Body of pancreas (tissue), 4 donors: ENCODE measurements around the gene COG6. TPM values are rescaled to one million over a fixed set of nuclear protein-coding genes. Genes with fewer than 3 reads are reported as not detected.

Experiments
- ATAC-seq: fragments of 150-250 bp; one replicate; pipeline ENCODE4 v1.9.1; 2016
- DNase-seq, 4 donors: peaks; one replicate each; pipeline ENCODE4 v3.0.0-alpha.2; 2019
- H3K27ac ChIP-seq, 4 donors: fragments of 200-600 bp; sonication (generic); 1 replicate in 3 of 4; 2 replicates in 1 of 4; pipeline versions ENCODE4 v1.5.1 to v1.6.1; 2016 to 2019; ENCODE audit warnings: mild to moderate bottlenecking in 1 of 4, mixed read lengths in 1 of 4, moderate library complexity in 1 of 4
- H3K27me3 ChIP-seq, 2 donors: fragments of 200-600 bp; sonication (generic); one replicate each; pipeline ENCODE4 v1.6.0; 2016; ENCODE audit warnings: mild to moderate bottlenecking in 1 of 2
- H3K36me3 ChIP-seq, 2 donors: fragments of 200-600 bp; sonication (generic); replicated peaks in 1 of 2; 2 replicates each; pipeline ENCODE4 v1.5.1; 2016; ENCODE audit warnings: low read depth in 2 of 2; ENCODE audit not compliant: insufficient read depth in 1 of 2
- H3K4me1 ChIP-seq: fragments of 200-600 bp; sonication (generic); one replicate; pipeline ENCODE4 v1.6.0; 2016
- H3K4me3 ChIP-seq, 2 donors: fragments of 200-600 bp; sonication (generic); 1 replicate in 1 of 2; 2 replicates in 1 of 2; pipeline ENCODE4 v1.5.1; 2016 to 2019
- H3K9me3 ChIP-seq, 3 donors: fragments of 200-600 bp; sonication (generic); 1 replicate in 2 of 3; 2 replicates in 1 of 3; pipeline ENCODE4 v1.5.1; 2016
- POLR2A ChIP-seq, 3 donors: fragments of 450-650 bp; IDR thresholded peaks; one replicate each; pipeline ENCODE4 v1.6.1; 2016; ENCODE audit warnings: antibody characterized with exemption in 3 of 3, mild to moderate bottlenecking in 2 of 3
- WGBS, 2 donors: methylation state at CpG; one replicate each; pipeline ENCODE4 v1.1.5; 2017; 5-methylcytosine and 5-hydroxymethylcytosine counted together
- intact Hi-C: fragments of 100-400 bp; cut with DNase I; formaldehyde crosslinking; loops from one replicate; pipeline ENCODE4 v1.15.1; 2023
- total RNA-seq, 2 donors: library from RNA; depleted of rRNA; stranded (reverse); fragments of >200 nt; gene quantifications; one replicate each; pipeline ENCODE4 v1.1.0, GENCODE V29; 2016
- TF ChIP-seq, protein P1 (sequence below), 7 experiments: fragments of 450-650 bp in 4 of 7; fragments of 200-600 bp in 3 of 7; sonication (generic) in 3 of 7; IDR thresholded peaks; one replicate each; pipeline ENCODE4 v1.5.1; 2016 to 2019; ENCODE audit warnings: antibody characterized with exemption in 7 of 7

Gene COG6
- total RNA-seq, 2 donors from 2014 or later = 13.5 to 17.9 TPM

- Histone ChIP-seq H3K4me1 (peaks cover 2% of the 10 kb centered on the region), H3K4me3 (no peak overlapping the region), H3K27me3 (no peaks in the 10 kb centered on the region), H3K36me3 (no peaks in the 10 kb centered on the region), H3K9me3 (no peaks in the 10 kb centered on the region), H3K27ac (no peak overlapping the region)
- 74 to 86% methylated on average over 1 of the region's 1 CpG for WGBS, 2 donors
- ATAC-seq (no peak), DNase-seq (no peak)
- intact Hi-C loops = no loop called here
- TF ChIP-seq, protein P1, sequence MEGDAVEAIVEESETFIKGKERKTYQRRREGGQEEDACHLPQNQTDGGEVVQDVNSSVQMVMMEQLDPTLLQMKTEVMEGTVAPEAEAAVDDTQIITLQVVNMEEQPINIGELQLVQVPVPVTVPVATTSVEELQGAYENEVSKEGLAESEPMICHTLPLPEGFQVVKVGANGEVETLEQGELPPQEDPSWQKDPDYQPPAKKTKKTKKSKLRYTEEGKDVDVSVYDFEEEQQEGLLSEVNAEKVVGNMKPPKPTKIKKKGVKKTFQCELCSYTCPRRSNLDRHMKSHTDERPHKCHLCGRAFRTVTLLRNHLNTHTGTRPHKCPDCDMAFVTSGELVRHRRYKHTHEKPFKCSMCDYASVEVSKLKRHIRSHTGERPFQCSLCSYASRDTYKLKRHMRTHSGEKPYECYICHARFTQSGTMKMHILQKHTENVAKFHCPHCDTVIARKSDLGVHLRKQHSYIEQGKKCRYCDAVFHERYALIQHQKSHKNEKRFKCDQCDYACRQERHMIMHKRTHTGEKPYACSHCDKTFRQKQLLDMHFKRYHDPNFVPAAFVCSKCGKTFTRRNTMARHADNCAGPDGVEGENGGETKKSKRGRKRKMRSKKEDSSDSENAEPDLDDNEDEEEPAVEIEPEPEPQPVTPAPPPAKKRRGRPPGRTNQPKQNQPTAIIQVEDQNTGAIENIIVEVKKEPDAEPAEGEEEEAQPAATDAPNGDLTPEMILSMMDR (IDR thresholded peaks at IDR 0.05) = no peak
- no peak for TF ChIP-seq POLR2A (IDR thresholded peaks at IDR 0.05)
Measured at GRCh38 chr13:39688699-39689405, 33.4 kb downstream of the COG6 start.

DNA sequence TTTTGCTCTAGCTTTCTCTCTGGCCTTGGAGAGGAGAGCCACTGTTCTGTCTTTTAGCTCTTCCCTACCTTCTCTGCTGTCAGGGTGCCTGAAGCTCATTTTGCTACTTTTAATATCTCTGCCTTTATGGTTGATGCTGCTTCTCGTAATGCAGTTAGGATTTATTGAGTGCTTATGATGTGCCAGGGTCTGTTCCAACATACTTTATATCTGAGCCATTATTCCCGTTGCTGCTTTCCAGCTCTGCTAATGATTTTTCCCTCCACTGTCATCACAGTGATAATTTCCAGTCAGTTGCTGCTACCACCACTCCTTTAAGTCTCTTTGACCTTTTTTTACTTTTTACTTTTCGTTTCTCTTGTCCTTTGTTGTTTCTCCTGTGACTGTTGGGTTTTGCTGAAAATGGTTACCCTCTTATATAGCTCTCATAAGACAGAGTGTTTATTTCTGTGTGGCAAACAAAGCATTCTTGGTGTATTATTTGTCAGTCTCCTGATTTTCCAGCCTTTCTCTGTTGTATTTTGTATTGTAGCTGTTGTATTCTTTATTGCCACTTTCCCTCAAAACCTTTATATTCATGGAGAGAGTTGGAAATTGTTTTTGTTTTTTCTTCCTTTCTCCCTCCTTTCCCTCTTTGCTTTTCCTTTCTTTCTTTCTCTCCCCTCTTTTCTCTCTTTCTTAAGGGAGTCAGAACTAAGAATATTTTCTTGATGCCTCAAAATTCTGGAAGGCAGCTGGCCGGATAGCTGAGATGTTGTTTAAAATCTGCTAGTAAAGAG, 37.4 kb downstream of the COG6 start:
- H3K4me3 ChIP-seq = no peak overlapping the region
- no peak for DNase-seq
- no peaks in the 10 kb centered on the region for H3K36me3 ChIP-seq
- WGBS, 2 donors = 70 to 77% methylated on average over 4 of the region's 4 CpGs
- no peaks in the 10 kb centered on the region for H3K9me3 ChIP-seq
- no peak for ATAC-seq
- intact Hi-C loops = no loop called here
- TF ChIP-seq, protein P1 (IDR thresholded peaks at IDR 0.05) = no peak
- TF ChIP-seq POLR2A (IDR thresholded peaks at IDR 0.05) = no peak
- no peaks in the 10 kb centered on the region for H3K27me3 ChIP-seq
- no peak overlapping the region for H3K27ac ChIP-seq
- H3K4me1 ChIP-seq = no peaks in the 10 kb centered on the region

- TF ChIP-seq, protein P1 (IDR thresholded peaks at IDR 0.05) = no peak
- TF ChIP-seq POLR2A (IDR thresholded peaks at IDR 0.05) = no peak
- Histone ChIP-seq H3K4me3 (no peak overlapping the region), H3K9me3 (no peaks in the 10 kb centered on the region), H3K27me3 (no peaks in the 10 kb centered on the region), H3K27ac (no peak overlapping the region), H3K36me3 (no peaks in the 10 kb centered on the region), H3K4me1 (no peaks in the 10 kb centered on the region)
- intact Hi-C loops = no loop called here
- DNase-seq = no peak
- ATAC-seq = no peak
Measured at GRCh38 chr13:39699274-39699673, 43.8 kb downstream of the COG6 start.

- DNase-seq (no peak), ATAC-seq (no peak)
- intact Hi-C loops = no loop called here
- TF ChIP-seq, protein P1 (IDR thresholded peaks at IDR 0.05) = no peak
- TF ChIP-seq POLR2A (IDR thresholded peaks at IDR 0.05) = no peak
- H3K9me3 ChIP-seq = no peaks in the 10 kb centered on the region
- no peaks in the 10 kb centered on the region for H3K4me1 ChIP-seq
- no peak overlapping the region for H3K27ac ChIP-seq
- 94 to 99% methylated on average over 3 of the region's 3 CpGs for WGBS, 2 donors
- no peaks in the 10 kb centered on the region for H3K27me3 ChIP-seq
- H3K36me3 ChIP-seq = peaks cover 0 to 4% of the 10 kb centered on the region in 2 donors
- no peak overlapping the region for H3K4me3 ChIP-seq
Measured at GRCh38 chr13:39712626-39713025, 57.2 kb downstream of the COG6 start.
